Thyroid gland (tissue), 4 donors: ENCODE results near the gene SURF4. TPM values are rescaled to one million over a fixed set of nuclear protein-coding genes. Genes with fewer than 3 reads are reported as not detected.

Source experiments
- DNase-seq, 2 donors: peaks; one replicate each; pipeline ENCODE4 v3.0.0-alpha.2; 2019
- H3K27ac ChIP-seq, 3 donors: fragments of 200-600 bp; sonication (generic); 1 replicate in 2 of 3; 2 replicates in 1 of 3; pipeline ENCODE4 v1.5.1; 2016 to 2019; ENCODE audit warnings: mild to moderate bottlenecking in 1 of 3, moderate library complexity in 1 of 3
- H3K27me3 ChIP-seq: fragments of 200-600 bp; sonication (generic); one replicate; pipeline ENCODE4 v1.5.1; 2019
- H3K36me3 ChIP-seq, 2 donors: fragments of 200-600 bp; sonication (generic); one replicate each; pipeline ENCODE4 v1.5.1; 2016 to 2019
- H3K4me1 ChIP-seq, 2 donors: fragments of 200-600 bp; sonication (generic); one replicate each; pipeline ENCODE4 v1.5.1; 2017 to 2019
- H3K4me3 ChIP-seq, 3 donors: fragments of 200-600 bp; sonication (generic); replicated peaks in 1 of 3; 1 replicate in 2 of 3; 2 replicates in 1 of 3; pipeline ENCODE4 v1.5.1; 2016; ENCODE audit warnings: mild to moderate bottlenecking in 1 of 3
- H3K9me3 ChIP-seq: fragments of 200-600 bp; sonication (generic); one replicate; pipeline ENCODE4 v1.5.1; 2017
- POLR2A ChIP-seq, 2 donors: fragments of 450-650 bp; IDR thresholded peaks; one replicate each; pipeline ENCODE4 v1.6.1; 2017; ENCODE audit warnings: antibody characterized with exemption in 2 of 2, mild to moderate bottlenecking in 2 of 2, moderate library complexity in 1 of 2
- WGBS, 2 donors: methylation state at CpG; one replicate each; pipeline ENCODE4 v1.1.5; 2017; 5-methylcytosine and 5-hydroxymethylcytosine counted together
- intact Hi-C: fragments of 100-400 bp; cut with DNase I; formaldehyde crosslinking; loops from one replicate; pipeline ENCODE4 v1.15.1; 2023
- total RNA-seq, 4 donors: library from RNA; depleted of rRNA; stranded (reverse); fragments of >200 nt; gene quantifications; one replicate each; pipeline ENCODE4 v1.2.3, GENCODE V29; 2016
- TF ChIP-seq, protein P1 (sequence below), 6 experiments: fragments of 200-600 bp in 3 of 6; fragments of 450-650 bp in 3 of 6; sonication (generic) in 3 of 6; IDR thresholded peaks; one replicate each; pipeline ENCODE4 v1.5.1; 2016 to 2019; ENCODE audit warnings: antibody characterized with exemption in 6 of 6, mild to moderate bottlenecking in 2 of 6, inconsistent platforms in 1 of 6, moderate library complexity in 1 of 6

Gene SURF4
- 100 to 1,000 TPM; 165 to 253 (median 226) TPM for total RNA-seq

DNA sequence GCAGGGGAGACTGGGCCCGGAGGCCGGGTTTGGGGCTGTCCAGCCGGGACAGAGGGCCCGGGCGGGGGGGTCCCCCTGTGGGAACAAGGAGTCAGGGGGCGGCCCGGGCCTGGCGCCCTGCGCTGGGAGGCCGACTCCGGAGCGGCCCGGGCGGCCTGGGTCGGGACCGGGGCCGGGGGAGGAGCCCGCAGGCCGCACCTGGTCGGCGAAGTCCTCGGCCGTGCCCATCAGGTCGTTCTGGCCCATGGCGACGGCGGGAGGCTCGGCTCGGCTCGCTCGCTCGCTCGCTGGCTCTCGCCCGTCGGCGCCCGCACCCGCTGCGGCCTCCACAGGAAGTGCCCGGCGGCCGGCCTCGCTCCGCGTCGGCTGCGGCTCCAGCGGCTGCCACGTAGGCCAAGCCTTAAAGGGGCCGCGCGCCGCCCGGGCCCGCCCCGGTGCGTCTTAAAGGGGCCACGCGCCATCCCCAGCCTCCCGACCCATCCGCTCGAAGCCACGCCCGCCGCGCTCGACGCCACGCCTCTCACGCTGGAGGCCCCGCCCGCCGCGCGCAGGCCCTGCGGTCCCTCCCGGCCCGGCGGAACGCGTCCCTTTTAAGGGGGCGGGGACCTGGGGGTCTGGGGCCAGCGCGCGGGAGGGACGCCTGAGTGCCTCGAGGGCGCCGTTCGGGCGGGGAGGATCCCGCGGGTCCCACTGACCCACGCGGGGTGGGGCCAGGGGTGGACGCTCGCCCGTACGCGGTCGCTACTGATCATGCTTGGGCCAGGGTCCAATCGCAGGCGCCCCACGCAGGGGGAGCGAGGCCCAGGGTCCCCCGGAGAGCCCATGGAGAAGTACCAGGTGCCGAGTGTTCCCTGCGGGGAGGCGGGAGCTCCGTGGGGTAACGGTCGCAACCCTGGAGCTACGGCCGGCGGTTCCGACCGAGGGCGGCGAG is at the start of gene SURF4, which contains the start of gene STKLD1:
TSS of gene SURF4 (minus strand) at position 337 of the 931 bp plus-strand sequence. CDS start at position 246, 91 bp downstream.
TSS of gene STKLD1 (plus strand) at position 643 of the 931 bp plus-strand sequence. CDS start at position 751, 108 bp downstream.
- Histone ChIP-seq H3K4me1 (peaks cover 34 to 42% of the 10 kb centered on the region in 2 donors), H3K36me3 (peaks cover 0 to 6% of the 10 kb centered on the region in 2 donors), H3K27me3 (no peaks in the 10 kb centered on the region), H3K9me3 (no peaks in the 10 kb centered on the region), H3K27ac (peak within 1 kb of the TSS; percentile 81 to 93 (median 92)), H3K4me3 (peak within 1 kb of the TSS; percentile 56 to 97 (median 79))
- peak in 1 of 2 donors; percentile 92 for TF ChIP-seq POLR2A (IDR thresholded peaks at IDR 0.05)
- TF ChIP-seq, protein P1, sequence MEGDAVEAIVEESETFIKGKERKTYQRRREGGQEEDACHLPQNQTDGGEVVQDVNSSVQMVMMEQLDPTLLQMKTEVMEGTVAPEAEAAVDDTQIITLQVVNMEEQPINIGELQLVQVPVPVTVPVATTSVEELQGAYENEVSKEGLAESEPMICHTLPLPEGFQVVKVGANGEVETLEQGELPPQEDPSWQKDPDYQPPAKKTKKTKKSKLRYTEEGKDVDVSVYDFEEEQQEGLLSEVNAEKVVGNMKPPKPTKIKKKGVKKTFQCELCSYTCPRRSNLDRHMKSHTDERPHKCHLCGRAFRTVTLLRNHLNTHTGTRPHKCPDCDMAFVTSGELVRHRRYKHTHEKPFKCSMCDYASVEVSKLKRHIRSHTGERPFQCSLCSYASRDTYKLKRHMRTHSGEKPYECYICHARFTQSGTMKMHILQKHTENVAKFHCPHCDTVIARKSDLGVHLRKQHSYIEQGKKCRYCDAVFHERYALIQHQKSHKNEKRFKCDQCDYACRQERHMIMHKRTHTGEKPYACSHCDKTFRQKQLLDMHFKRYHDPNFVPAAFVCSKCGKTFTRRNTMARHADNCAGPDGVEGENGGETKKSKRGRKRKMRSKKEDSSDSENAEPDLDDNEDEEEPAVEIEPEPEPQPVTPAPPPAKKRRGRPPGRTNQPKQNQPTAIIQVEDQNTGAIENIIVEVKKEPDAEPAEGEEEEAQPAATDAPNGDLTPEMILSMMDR (IDR thresholded peaks at IDR 0.05): peak in 1 of 6 experiments; percentile 36
- peak; percentile 95 to 96 for DNase-seq
- intact Hi-C loops: loop anchor here (5.0 kb wide), 1 partner anchor 39 kb away; the partner anchor contains the start of gene SURF6
- 0 to 1% methylated on average over 24 to 33 of the region's 120 CpGs for WGBS, 2 donors

DNA sequence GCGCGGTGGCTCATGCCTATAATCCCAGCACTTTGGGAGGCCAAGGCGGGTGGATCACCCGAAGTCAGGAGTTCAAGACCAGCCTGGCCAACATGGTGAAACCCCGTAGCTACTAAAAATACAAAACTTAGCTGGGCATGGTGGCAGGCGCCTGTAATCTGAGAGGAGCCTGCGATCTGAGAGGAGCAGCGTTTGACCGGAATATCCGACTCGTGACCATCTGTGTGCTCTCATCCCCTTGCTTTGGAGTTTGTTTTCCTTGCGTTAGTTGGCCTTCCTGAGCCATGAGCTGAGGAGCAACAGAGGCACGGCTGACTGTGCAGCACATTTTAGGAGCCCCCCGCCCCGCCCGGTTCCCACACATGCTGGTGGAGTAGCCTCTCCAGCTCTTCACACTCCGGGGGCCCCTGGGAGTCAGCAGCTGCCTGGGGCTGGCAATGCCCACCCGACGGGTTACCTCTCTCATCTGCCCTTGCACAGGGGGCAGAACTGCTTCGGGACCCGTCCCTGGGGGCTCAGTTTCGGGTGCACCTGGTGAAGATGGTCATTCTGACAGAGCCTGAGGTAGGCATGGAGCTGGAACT is 49.3 kb upstream of the SURF4 start:
- Histone ChIP-seq H3K4me3 (no peak overlapping the region), H3K27ac (no peak overlapping the region), H3K4me1 (peaks cover 3 to 16% of the 10 kb centered on the region in 2 donors), H3K36me3 (no peaks in the 10 kb centered on the region), H3K27me3 (no peaks in the 10 kb centered on the region), H3K9me3 (no peaks in the 10 kb centered on the region)
- no peak for TF ChIP-seq POLR2A (IDR thresholded peaks at IDR 0.05)
- TF ChIP-seq, protein P1 (IDR thresholded peaks at IDR 0.05): no peak
- no peak for DNase-seq
- 76 to 77% methylated on average over 18 to 19 of the region's 22 CpGs for WGBS, 2 donors
- intact Hi-C loops: no loop called here

DNA sequence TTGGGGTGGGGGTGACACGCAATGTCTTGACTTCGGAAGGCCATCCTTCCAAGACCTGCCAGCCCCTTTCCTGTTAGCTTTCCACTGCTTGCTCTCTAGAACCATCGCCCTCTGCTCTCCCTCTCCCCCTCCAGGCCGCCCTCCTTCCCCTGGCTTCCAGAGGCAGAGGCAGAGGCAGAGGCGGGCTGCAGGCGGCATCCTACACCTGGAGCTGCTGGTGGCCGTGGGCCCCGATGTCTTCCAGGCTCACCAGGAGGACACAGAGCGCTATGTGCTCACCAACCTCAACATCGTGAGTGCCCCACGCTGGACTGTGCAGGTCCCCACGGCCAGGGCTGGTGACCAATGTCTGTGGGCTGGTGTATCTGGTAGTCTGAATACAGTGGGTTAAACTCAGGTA is 48.3 kb upstream of the SURF4 start:
- DNase-seq: no peak
- TF ChIP-seq, protein P1 (IDR thresholded peaks at IDR 0.05): no peak
- TF ChIP-seq POLR2A (IDR thresholded peaks at IDR 0.05): no peak
- 91 to 94% methylated on average over 9 to 12 of the region's 12 CpGs for WGBS, 2 donors
- H3K36me3 ChIP-seq: no peaks in the 10 kb centered on the region
- H3K27me3 ChIP-seq: no peaks in the 10 kb centered on the region
- no peak overlapping the region for H3K27ac ChIP-seq
- H3K4me1 ChIP-seq: peaks cover 3 to 12% of the 10 kb centered on the region in 2 donors
- no peak overlapping the region for H3K4me3 ChIP-seq
- intact Hi-C loops: no loop called here
- H3K9me3 ChIP-seq: no peaks in the 10 kb centered on the region

DNA sequence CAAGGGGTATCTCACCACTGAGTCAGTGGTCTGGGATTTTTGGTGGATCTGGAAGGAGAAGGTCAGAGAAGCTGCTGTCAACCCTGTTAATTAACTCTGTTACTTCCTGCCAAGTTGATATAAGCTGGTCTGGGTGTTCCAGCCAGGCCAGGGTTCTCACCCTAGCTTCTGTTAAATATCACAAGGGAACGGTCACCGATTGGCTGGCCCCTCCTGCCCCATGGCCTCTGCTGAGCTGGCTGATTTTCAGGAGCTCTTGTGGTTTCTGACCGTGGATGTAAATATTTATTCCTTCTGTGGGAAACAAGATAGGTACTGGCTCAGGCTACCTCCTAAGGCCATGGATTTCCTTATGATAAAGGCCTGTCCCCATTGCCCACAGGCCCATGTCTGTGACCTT is 47.4 kb upstream of the SURF4 start:
- 71% methylated on average over 3 of the region's 3 CpGs; no CpG with 5 or more reads in 1 of the 2 donors for whole genome bisulfite sequencing, 2 donors
- DNase-seq: no peak
- H3K27me3 ChIP-seq: no peaks in the 10 kb centered on the region
- H3K9me3 ChIP-seq: no peaks in the 10 kb centered on the region
- no peak overlapping the region for H3K4me3 ChIP-seq
- H3K4me1 ChIP-seq: peaks cover 2 to 5% of the 10 kb centered on the region in 2 donors
- no peaks in the 10 kb centered on the region for H3K36me3 ChIP-seq
- TF ChIP-seq POLR2A (IDR thresholded peaks at IDR 0.05): no peak
- TF ChIP-seq, protein P1 (IDR thresholded peaks at IDR 0.05): no peak
- H3K27ac ChIP-seq: no peak overlapping the region
- intact Hi-C loops: no loop called here
